Measurements from ENCODE around the gene SEL1L3.

SEL1L3 gene

DNA sequence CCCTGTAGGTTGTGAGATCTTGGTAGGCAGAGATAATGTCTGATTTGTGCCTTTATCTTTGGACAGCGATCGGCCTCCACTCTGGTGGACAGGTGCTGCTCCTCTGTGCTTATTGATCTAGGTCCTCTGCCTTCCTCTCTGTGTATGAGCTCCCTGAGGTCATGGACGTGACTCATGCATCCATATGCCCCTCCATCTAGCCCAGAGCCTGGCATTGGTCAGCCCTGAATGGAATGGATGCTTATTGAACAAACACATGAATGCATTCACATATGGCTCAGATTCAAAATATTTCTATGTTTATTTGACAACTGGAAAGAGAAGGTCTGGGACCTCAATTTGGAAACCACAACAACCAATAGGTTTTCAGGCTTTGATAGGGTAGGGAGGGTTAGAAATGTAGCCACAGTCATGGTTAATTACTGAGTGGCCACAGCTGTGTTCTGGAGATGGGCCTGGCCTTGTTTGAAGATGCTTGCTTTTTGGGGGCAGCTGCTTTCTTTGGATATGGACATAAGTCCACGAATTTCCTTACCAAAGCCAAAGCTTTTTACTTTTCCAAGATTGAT, 76.2 kb downstream of the SEL1L3 start:
- no peak for DNase-seq

DNA sequence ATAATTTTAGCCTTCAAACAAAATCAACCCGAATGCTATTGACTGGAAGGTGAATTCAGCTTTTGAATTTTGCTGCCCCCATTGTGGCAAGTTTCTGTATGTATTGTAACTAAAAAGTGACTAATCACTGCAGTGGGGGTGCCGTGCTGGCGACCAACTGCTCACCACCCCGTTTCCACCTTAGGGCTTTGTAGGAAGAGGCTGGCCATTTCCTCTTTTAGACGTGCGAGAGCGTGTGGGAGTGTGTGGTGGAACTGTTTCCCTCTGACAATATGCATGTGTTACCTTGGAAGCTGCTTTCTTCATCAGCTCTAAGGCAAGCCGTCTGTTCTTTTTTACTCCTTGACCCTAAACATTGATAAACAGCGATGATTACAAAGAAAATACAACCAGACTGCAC, 78.8 kb downstream of the SEL1L3 start:
- DNase-seq: peak in 1 of 2 experiments; percentile 9

GRCh38 chr4:25783126-25783525, 79.7 kb downstream of the SEL1L3 start:
- DNase-seq: no peak

- DNase-seq: no peak
These were observed 80.3 kb downstream of the SEL1L3 start for GRCh38 chr4:25782482-25782881.

GRCh38 chr4:25779021-25779420, 83.8 kb downstream of the SEL1L3 start:
- no peak for DNase-seq

DNA sequence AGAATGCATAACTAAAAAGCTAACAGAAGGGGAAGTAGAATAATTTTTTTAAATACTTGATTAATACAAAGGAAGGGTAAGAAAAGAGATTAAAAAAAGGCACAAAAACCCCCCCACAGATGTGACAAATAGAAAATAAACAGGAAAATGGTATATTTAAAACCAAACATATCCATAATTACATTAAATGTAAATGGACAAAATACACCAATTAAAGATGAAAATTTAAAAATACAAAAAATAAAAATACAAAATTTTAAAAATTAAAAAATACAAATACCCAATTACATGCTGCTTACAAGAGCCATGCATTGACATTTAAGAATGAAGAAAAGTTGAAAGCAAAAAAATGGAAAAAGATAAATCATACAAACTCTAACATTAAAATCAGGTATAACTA, 86.0 kb downstream of the SEL1L3 start:
- no peak for DNase-seq

GRCh38 chr4:25775166-25775565, 87.6 kb downstream of the SEL1L3 start:
- no peak for DNase-seq

DNA sequence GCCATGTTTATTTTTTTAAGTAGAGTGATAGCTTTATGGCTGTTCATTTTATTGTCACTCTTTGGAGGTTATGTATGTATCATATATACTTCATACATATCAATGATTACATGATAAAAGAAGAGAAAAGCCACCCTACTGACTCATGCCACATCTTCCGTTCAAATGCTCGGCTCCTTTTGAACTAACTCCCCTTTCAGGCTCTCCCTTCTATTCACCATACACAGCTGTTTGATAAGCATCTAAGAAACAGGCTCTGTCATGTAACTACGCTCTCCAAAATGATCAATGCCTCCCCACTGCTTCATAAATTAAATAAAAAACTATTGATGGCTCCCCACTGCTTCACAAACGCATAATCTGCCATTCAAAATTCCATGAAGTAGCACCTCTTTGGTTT, 89.4 kb downstream of the SEL1L3 start:
- no peak for DNase-seq

- DNase-seq: no peak
These were observed 91.1 kb downstream of the SEL1L3 start for GRCh38 chr4:25771672-25772071.

DNA sequence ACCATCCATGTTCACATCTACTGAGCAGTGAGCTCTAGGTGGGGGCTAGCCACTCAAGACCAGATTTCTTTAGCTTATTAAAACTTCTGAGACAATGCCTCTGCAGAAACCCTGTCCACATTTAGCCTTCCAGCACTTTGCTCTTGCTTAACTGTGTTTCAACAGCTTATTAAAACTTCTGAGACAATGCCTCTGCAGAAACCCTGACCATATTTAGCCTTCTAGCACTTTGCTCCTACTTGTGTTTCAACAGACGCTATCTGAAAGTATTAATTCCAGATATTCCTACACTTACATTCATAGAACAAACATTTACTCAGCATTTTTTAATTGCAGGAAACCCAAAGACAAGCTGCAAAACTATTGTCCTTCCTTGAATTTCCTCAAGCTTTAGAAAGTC, 91.9 kb downstream of the SEL1L3 start:
- DNase-seq: no peak

DNA sequence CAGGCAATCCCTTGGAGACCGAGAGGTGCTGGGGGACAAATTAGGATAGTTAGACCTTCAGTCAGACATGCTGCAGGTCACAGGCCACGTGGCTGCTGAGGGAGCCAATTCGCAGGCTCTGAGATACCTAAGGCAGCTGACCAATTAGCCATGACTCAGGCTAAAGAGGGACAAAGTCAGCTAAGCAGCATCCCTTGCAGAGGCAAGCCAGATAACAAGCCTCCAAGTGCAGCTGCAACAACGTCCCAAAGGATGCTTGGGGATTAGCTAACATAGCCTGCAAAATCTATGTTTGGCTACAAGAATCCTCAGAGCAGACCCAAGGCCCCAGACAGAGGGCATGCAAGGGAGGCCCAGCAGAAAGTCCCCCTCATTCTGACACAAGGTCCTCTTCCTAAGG, 93.5 kb downstream of the SEL1L3 start:
- no peak for DNase-seq

DNA sequence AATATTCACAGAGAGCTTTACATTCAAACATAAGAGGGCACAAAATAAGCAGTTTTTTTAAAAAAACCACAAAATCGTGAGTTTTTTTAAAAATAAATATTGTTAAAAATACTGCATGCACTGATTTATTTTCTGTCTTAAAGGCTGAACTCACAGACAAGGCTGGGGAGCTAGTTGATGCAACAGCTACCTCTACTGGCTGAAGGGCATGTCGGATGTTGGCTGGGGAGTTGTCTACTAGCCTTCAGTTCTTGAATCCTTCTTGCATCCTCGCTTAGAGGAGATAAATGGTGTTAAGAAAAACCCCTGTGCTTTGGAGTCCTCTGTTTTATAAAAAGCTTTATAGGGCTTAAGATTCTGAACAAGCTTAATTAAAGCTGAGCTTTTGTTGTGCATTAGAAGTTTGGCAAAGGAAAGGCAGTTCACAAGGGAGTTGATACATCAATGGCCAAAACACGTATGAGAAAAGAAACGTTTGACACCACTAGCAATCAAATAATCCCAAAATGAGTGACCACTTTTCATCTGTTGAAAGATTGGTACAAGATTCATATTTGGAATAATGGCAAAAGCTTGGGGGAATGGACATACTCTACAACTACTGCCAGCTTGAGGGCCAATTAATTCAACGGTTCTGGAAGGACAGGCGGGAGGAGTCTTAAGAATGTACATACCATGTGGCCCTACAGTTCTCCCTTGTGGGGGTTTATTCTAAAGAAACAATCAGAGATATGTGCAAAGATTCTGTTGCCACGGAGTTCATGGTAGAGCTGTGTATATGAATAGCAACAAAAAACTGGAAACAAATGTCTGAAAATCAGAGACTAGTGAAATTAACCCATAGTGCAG, 94.7 kb downstream of the SEL1L3 start:
- peak; percentile 33 to 37 for DNase-seq

GRCh38 chr4:25760518-25761157, 102.2 kb downstream of the SEL1L3 start:
- DNase-seq: peak; percentile 28 to 45

- DNase-seq: no peak
These were observed 102.7 kb downstream of the SEL1L3 start for GRCh38 chr4:25760048-25760447.

GRCh38 chr4:25759101-25759500, 103.7 kb downstream of the SEL1L3 start:
- DNase-seq: no peak

- DNase-seq: no peak
These were observed 105.3 kb downstream of the SEL1L3 start for GRCh38 chr4:25757452-25757851.

DNA sequence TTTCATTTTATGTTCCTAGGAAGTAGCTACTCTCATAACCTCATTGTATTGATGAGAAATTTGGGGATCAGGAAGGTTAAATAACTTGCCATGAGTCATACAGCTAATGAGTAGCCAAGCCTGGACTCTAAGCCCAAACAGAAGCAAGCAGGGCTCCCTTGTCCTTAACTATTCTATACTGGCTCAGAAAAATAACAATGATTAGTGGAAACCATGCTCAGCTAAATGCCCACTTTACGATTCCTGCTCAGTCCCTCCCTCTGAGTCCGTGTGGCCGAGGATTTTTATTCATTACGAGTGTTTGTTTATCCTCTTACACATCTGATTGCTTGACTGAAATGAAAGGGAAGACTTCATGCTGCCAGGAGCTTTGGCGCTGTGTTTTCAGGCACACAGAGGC, 106.3 kb downstream of the SEL1L3 start:
- no peak for DNase-seq

- DNase-seq: no peak
These were observed 106.9 kb downstream of the SEL1L3 start for GRCh38 chr4:25755911-25756310.

GRCh38 chr4:25753239-25753638, 109.5 kb downstream of the SEL1L3 start:
- no peak for DNase-seq

DNA sequence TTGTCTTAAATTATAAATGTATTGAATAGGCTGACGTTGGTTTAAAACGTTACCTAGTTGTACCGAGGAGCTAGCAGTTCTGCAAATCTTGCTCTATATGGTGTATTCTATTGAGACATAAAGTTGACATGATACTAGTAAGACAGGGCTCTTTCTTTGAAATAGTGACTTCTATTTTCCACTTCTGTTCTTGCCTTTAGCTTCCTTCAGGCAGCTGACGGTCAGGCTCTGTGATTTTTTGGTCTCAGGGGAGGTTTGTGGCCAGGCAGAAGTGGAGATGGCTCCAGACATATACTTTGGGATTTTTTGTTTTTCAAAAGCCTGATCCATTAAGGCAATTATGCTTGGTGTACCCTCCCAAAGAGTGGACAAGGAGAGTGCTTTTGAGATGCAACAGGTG, 111.9 kb downstream of the SEL1L3 start:
- DNase-seq: no peak

DNA sequence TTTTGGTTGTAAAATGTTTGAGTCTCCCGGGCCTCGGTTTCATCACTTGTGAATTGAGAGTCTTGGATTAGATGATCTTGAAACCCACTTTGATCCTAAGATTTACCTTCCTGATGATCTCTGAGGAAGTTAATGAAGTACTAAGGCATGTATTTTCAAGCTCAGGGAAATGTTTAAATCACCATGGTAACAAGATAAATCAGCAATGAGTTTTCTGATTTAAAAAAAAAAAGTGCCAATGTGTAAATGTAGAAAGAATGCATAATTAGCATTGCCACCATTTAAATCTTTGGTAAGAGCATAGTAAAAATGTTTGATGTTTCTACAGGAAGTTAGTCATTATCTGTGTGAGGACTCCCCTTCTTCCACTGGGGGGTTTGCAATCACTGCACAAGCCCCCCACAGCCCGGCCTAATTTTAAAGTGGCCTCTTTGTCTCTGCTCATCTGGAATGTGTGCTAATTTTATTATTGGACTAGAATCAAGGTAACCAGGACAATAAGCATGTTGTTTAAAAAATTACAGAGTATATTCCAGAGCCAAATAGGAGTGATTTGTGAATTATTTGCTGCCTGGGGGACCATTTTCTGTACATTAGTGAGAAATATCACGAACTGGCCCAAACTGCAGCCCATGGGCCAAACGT, 113.5 kb downstream of the SEL1L3 start:
- no peak for DNase-seq

- DNase-seq: no peak
These were observed 118.8 kb downstream of the SEL1L3 start for GRCh38 chr4:25743971-25744370.

GRCh38 chr4:25729564-25729963, 133.2 kb downstream of the SEL1L3 start:
- no peak for DNase-seq

- DNase-seq: no peak
These were observed 133.9 kb downstream of the SEL1L3 start for GRCh38 chr4:25728886-25729285.

All from AML-193 (cell line).